ENCODE measurements around the gene CRHR2.

DNA sequence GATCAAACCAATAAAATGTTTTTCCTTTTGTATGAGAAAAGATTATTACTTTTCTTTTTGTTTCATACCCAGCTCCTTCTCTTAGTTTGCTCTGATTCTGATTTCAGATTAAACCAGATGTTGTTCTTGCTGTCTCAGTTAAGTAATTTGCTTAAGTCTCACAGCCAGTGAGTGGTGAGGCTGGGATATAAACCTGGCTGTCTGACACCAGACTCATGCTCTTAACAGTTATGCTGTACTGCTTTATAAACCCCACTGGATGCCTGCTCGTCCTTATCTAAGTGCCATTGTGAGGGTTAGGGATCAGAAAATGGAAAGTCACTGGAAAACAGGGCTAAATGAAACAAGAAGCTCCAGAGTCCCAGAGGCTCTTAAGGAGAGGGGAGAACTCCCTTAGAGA is 63.3 kb downstream of the CRHR2 start:
- TF ChIP-seq, protein P1, sequence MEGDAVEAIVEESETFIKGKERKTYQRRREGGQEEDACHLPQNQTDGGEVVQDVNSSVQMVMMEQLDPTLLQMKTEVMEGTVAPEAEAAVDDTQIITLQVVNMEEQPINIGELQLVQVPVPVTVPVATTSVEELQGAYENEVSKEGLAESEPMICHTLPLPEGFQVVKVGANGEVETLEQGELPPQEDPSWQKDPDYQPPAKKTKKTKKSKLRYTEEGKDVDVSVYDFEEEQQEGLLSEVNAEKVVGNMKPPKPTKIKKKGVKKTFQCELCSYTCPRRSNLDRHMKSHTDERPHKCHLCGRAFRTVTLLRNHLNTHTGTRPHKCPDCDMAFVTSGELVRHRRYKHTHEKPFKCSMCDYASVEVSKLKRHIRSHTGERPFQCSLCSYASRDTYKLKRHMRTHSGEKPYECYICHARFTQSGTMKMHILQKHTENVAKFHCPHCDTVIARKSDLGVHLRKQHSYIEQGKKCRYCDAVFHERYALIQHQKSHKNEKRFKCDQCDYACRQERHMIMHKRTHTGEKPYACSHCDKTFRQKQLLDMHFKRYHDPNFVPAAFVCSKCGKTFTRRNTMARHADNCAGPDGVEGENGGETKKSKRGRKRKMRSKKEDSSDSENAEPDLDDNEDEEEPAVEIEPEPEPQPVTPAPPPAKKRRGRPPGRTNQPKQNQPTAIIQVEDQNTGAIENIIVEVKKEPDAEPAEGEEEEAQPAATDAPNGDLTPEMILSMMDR (IDR thresholded peaks at IDR 0.05; ENCODE audit: poor library complexity, severe bottlenecking) = no peak
- TF ChIP-seq SMC3 (conservative IDR thresholded peaks at IDR 0.05; ENCODE audit: poor library complexity) = no peak
- TF ChIP-seq EP300 (conservative IDR thresholded peaks at IDR 0.05; ENCODE audit: poor library complexity, severe bottlenecking) = no peak
- TF ChIP-seq RAD21 (conservative IDR thresholded peaks at IDR 0.05) = no peak

Data from neural cell (in vitro differentiated cells).